Esophagus muscularis mucosa (tissue), 3 donors: ENCODE data around the gene PROB1.

Experiments used
- CTCF ChIP-seq, 3 experiments: fragments of 200-600 bp in 2 of 3; fragments of 450-650 bp in 1 of 3; sonication (generic) in 2 of 3; IDR thresholded peaks; one replicate each; pipeline ENCODE4 v1.5.1; 2017 to 2019; ENCODE audit warnings: antibody characterized with exemption in 3 of 3, mild to moderate bottlenecking in 2 of 3, moderate library complexity in 1 of 3
- EP300 ChIP-seq: sonication (generic); formaldehyde crosslinking; IDR thresholded peaks from one replicate; pipeline ENCODE4 v1.6.1; 2017; ENCODE audit warnings: antibody characterized with exemption

- no peak for TF ChIP-seq EP300
- no peak for TF ChIP-seq CTCF (IDR thresholded peaks at IDR 0.05)
These were observed 11.5 kb downstream of the PROB1 start, which contains the start of gene SLC23A1 for GRCh38 chr5:139383275-139383992.
